HUDEP-2 (cell line): ENCODE results near the gene PPP4R3B.
"Not testable (repeated sequence)": the region's sequence is repeated elsewhere in the genome, so short reads cannot be mapped to it uniquely, and the experiment has no call there.

Experiments
- DNase-seq, 76 experiments: peaks; one replicate each; lab custom pipeline; 2025; ENCODE audit not compliant: unreplicated experiment in 76 of 76; lab: John Stamatoyannopoulos, UW

The PPP4R3B gene

GRCh38 chr2:55598056-55598795 lies 19.2 kb downstream of the PPP4R3B start:
- no peak for DNase-seq

GRCh38 chr2:55596795-55597194 lies 20.6 kb downstream of the PPP4R3B start:
- DNase-seq: not testable (repeated sequence)

GRCh38 chr2:55595536-55595935 lies 21.9 kb downstream of the PPP4R3B start:
- no peak for DNase-seq

- no peak for DNase-seq
Observed at GRCh38 chr2:55592130-55592529, 25.3 kb downstream of the PPP4R3B start.

GRCh38 chr2:55590810-55591440 lies 26.5 kb downstream of the PPP4R3B start:
- DNase-seq: peak in 1 of 76 experiments; percentile 3

GRCh38 chr2:55585451-55586080 lies 31.9 kb downstream of the PPP4R3B start:
- no peak for DNase-seq

- no peak for DNase-seq
Observed at GRCh38 chr2:55581874-55582547, 35.4 kb downstream of the PPP4R3B start.

- peak in 6 of 76 experiments; percentile 2 to 7 (median 4) for DNase-seq
Observed at GRCh38 chr2:55581435-55581834, 36.0 kb downstream of the PPP4R3B start.

GRCh38 chr2:55569002-55569401 lies 48.4 kb downstream of the PPP4R3B start:
- not testable (repeated sequence) for DNase-seq

- no peak for DNase-seq
Observed at GRCh38 chr2:55567298-55567697, 50.1 kb downstream of the PPP4R3B start.

GRCh38 chr2:55565613-55566012 lies 51.8 kb downstream of the PPP4R3B start:
- DNase-seq: no peak

GRCh38 chr2:55560855-55561254 lies 56.6 kb downstream of the PPP4R3B start:
- no peak for DNase-seq

- no peak for DNase-seq
Observed at GRCh38 chr2:55556809-55557208, 60.6 kb downstream of the PPP4R3B start.

GRCh38 chr2:55555977-55556376 lies 61.4 kb downstream of the PPP4R3B start:
- no peak for DNase-seq

GRCh38 chr2:55553321-55553720 lies 64.1 kb downstream of the PPP4R3B start:
- DNase-seq: no peak

GRCh38 chr2:55550368-55551102 lies 66.9 kb downstream of the PPP4R3B start:
- no peak for DNase-seq

- DNase-seq: not testable (repeated sequence)
Observed at GRCh38 chr2:55547679-55548078, 69.7 kb downstream of the PPP4R3B start.

- DNase-seq: no peak
Observed at GRCh38 chr2:55547001-55547400, 70.4 kb downstream of the PPP4R3B start.

- no peak for DNase-seq
Observed at GRCh38 chr2:55530539-55531081, 86.8 kb downstream of the PPP4R3B start.

- no peak for DNase-seq
Observed at GRCh38 chr2:55526174-55526573, 91.2 kb downstream of the PPP4R3B start.
